Measurements from ENCODE around the gene SPOCD1. TPM values are rescaled to one million over a fixed set of nuclear protein-coding genes. Genes with fewer than 3 reads are reported as not detected.

Gene SPOCD1
- total and polyA plus RNA-seq, 8 donors, result 0.06 to 0.69 (median 0.16) TPM; not detected in 4

- no peaks in the 10 kb centered on the region for H3K4me1 ChIP-seq
- no peaks in the 10 kb centered on the region for H3K9me3 ChIP-seq
- H3K36me3 ChIP-seq, result no peaks in the 10 kb centered on the region
- DNase-seq (no peak), ATAC-seq (no peak), FAIRE-seq (no peak)
- peak in 1 of 4 donors; percentile 5 for TF ChIP-seq CTCF (IDR thresholded peaks at IDR 0.05)
- no peaks in the 10 kb centered on the region for H3K27me3 ChIP-seq
- 55 to 68% methylated on average over 15 of the region's 15 CpGs for WGBS, 2 donors
- no peak overlapping the region for H3K27ac ChIP-seq
- H3K4me3 ChIP-seq, result no peak overlapping the region
- intact Hi-C loops (cut with DNase I), result no loop called here
Observed at GRCh38 chr1:31745946-31746670, 69.7 kb downstream of the SPOCD1 start.

GRCh38 chr1:31745096-31745945, 70.5 kb downstream of the SPOCD1 start:
- H3K4me1 ChIP-seq, result no peaks in the 10 kb centered on the region
- H3K27me3 ChIP-seq, result no peaks in the 10 kb centered on the region
- TF ChIP-seq CTCF (IDR thresholded peaks at IDR 0.05), result peak; percentile 39 to 60 (median 52)
- WGBS, 2 donors, result 44 to 45% methylated on average over 4 of the region's 4 CpGs
- no peak overlapping the region for H3K4me3 ChIP-seq
- DNase-seq (peak in 4 of 6 donors; percentile 64 to 80 (median 71)), FAIRE-seq (no peak), ATAC-seq (peak; percentile 70 to 92 (median 84))
- H3K9me3 ChIP-seq, result no peaks in the 10 kb centered on the region
- no peak overlapping the region for H3K27ac ChIP-seq
- intact Hi-C loops (cut with DNase I), result no loop called here
- H3K36me3 ChIP-seq, result no peaks in the 10 kb centered on the region

- no peak for TF ChIP-seq CTCF (IDR thresholded peaks at IDR 0.05)
- 88 to 94% methylated on average over 28 of the region's 28 CpGs for WGBS, 2 donors
- ATAC-seq, result no peak
- H3K36me3 ChIP-seq, result no peaks in the 10 kb centered on the region
- no peak for DNase-seq
- H3K9me3 ChIP-seq, result no peaks in the 10 kb centered on the region
- no peaks in the 10 kb centered on the region for H3K27me3 ChIP-seq
- H3K4me3 ChIP-seq, result no peak overlapping the region
- intact Hi-C loops (cut with DNase I), result no loop called here
- H3K4me1 ChIP-seq, result no peaks in the 10 kb centered on the region
- no peak for FAIRE-seq
- no peak overlapping the region for H3K27ac ChIP-seq
Observed at GRCh38 chr1:31744165-31744888, 71.5 kb downstream of the SPOCD1 start.

- Histone ChIP-seq H3K27ac (no peak overlapping the region), H3K4me3 (no peak overlapping the region), H3K4me1 (no peaks in the 10 kb centered on the region), H3K36me3 (no peaks in the 10 kb centered on the region), H3K9me3 (no peaks in the 10 kb centered on the region), H3K27me3 (no peaks in the 10 kb centered on the region)
- intact Hi-C loops (cut with DNase I), result no loop called here
- 79 to 87% methylated on average over 31 to 32 of the region's 32 CpGs for WGBS, 2 donors
- no peak for FAIRE-seq
- DNase-seq, result no peak
- no peak for ATAC-seq
- no peak for TF ChIP-seq CTCF (IDR thresholded peaks at IDR 0.05)
Observed at GRCh38 chr1:31742462-31743212, 73.2 kb downstream of the SPOCD1 start.

Small RNAs within 50 kb of the gene (microRNA-seq; reads per million reads assigned to microRNA genes)
- gene MIR4254, result 0 reads per million in 2 donors

Other genes with a start within 250 kb of the SPOCD1 start
- 10 to 100 TPM; 10.1 to 35.5 (median 19.9) TPM for gene TINAGL1, start 239.5 kb downstream of the SPOCD1 start, total RNA-seq
- 10 to 100 TPM; 45.2 to 47.3 TPM for gene TINAGL1, start 239.5 kb downstream of the SPOCD1 start, polyA plus RNA-seq
- gene HCRTR1, start 198.3 kb downstream of the SPOCD1 start, total RNA-seq, result under 1 TPM in 1 of 6 donors, not detected in 5; 0.14 TPM
- gene HCRTR1, start 198.3 kb downstream of the SPOCD1 start, polyA plus RNA-seq, result under 1 TPM; 0.19 to 0.52 TPM
- 10 to 100 TPM; 14.5 to 27.2 (median 17.5) TPM for gene PEF1, start 171.1 kb downstream of the SPOCD1 start, total RNA-seq
- gene PEF1, start 171.1 kb downstream of the SPOCD1 start, polyA plus RNA-seq, result 10 to 100 TPM; 27.0 to 47.3 TPM
- 10 to 100 TPM in 3 of 6 donors, 1 to 10 TPM in 3; 3.3 to 26.7 (median 8.0) TPM for gene COL16A1, start 112.0 kb downstream of the SPOCD1 start, total RNA-seq
- 10 to 100 TPM; 15.1 to 19.3 TPM for gene COL16A1, start 112.0 kb downstream of the SPOCD1 start, polyA plus RNA-seq
- gene ADGRB2, start 51.7 kb downstream of the SPOCD1 start, total RNA-seq, result 1 to 10 TPM in 1 of 6 donors, under 1 TPM in 5; 0.12 to 1.3 (median 0.43) TPM
- gene ADGRB2, start 51.7 kb downstream of the SPOCD1 start, polyA plus RNA-seq, result under 1 TPM; 0.23 to 0.49 TPM
- gene PTP4A2, start 122.3 kb upstream of the SPOCD1 start, total RNA-seq, result 100 to 1,000 TPM in 2 of 6 donors, 10 to 100 TPM in 4; 58.1 to 137 (median 90.8) TPM
- 10 to 100 TPM; 37.7 to 42.1 TPM for gene PTP4A2, start 122.3 kb upstream of the SPOCD1 start, polyA plus RNA-seq
- gene KHDRBS1, start 197.8 kb upstream of the SPOCD1 start, total RNA-seq, result 10 to 100 TPM; 26.6 to 56.7 (median 41.2) TPM
- 10 to 100 TPM; 22.8 to 41.7 TPM for gene KHDRBS1, start 197.8 kb upstream of the SPOCD1 start, polyA plus RNA-seq

All from pancreas (tissue), 10 donors.